ENCODE results near the gene ZBTB5.

The ZBTB5 gene

GRCh38 chr9:37433867-37434371 is 31.3 kb downstream of the ZBTB5 start:
- H3K4me2 ChIP-seq (ENCODE audit: insufficient read depth, low read length): no peak overlapping the region
- no peak overlapping the region for H3K9ac ChIP-seq (ENCODE audit: low read depth, low read length)
- no peak overlapping the region for H3K27ac ChIP-seq (ENCODE audit: low read length)

GRCh38 chr9:37432020-37432419 is 33.2 kb downstream of the ZBTB5 start:
- no peaks in the 10 kb centered on the region for H3K4me1 ChIP-seq (ENCODE audit: insufficient read depth, low read length)
- no peaks in the 10 kb centered on the region; the same call in 1 of the 2 replicates for H4K20me1 ChIP-seq (ENCODE audit: insufficient read depth, low read length)

More at GRCh38 chr9:37433867-37434371, 31.3 kb downstream of the ZBTB5 start:
- ATAC-seq (ENCODE audit: insufficient read depth, low read depth) (no peak), DNase-seq (no peak)
- Histone ChIP-seq H3K27me3 (ENCODE audit: insufficient read depth, low read length, poor library complexity) (no peaks in the 10 kb centered on the region), H3K36me3 (ENCODE audit: insufficient read depth, low read length) (peaks cover 81% of the 10 kb centered on the region), H4K20me1 (ENCODE audit: insufficient read depth, low read length) (no peaks in the 10 kb centered on the region; the same call in 1 of the 2 replicates), H3K79me2 (ENCODE audit: insufficient read depth, low read length) (peaks cover 5% of the 10 kb centered on the region; the same call in 1 of the 2 replicates), H3K4me1 (ENCODE audit: insufficient read depth, low read length) (no peaks in the 10 kb centered on the region), H2AFZ (ENCODE audit: low read depth, low read length) (no peak overlapping the region), H3K9me3 (ENCODE audit: insufficient read depth, low read length, severe bottlenecking) (no peaks in the 10 kb centered on the region), H3K4me3 (ENCODE audit: low read depth in 1 of 2, low read length in 2 of 2) (no peak overlapping the region)
- no peak for TF ChIP-seq EZH2 (IDR thresholded peaks at IDR 0.05; ENCODE audit: borderline replicate concordance, low read depth, low read length, severe bottlenecking)
- no peak for TF ChIP-seq CTCF (IDR thresholded peaks at IDR 0.05; ENCODE audit: borderline replicate concordance, extremely low read depth, low read length, poor library complexity, severe bottlenecking)

GRCh38 chr9:37430841-37431597 is 34.2 kb downstream of the ZBTB5 start:
- H3K4me2 ChIP-seq (ENCODE audit: insufficient read depth, low read length): no peak overlapping the region
- H2AFZ ChIP-seq (ENCODE audit: low read depth, low read length): no peak overlapping the region
- no peak overlapping the region for H3K9ac ChIP-seq (ENCODE audit: low read depth, low read length)
- no peaks in the 10 kb centered on the region; the same call in 1 of the 2 replicates for H4K20me1 ChIP-seq (ENCODE audit: insufficient read depth, low read length)
- H3K9me3 ChIP-seq (ENCODE audit: insufficient read depth, low read length, severe bottlenecking): no peaks in the 10 kb centered on the region
- no peaks in the 10 kb centered on the region for H3K27me3 ChIP-seq (ENCODE audit: insufficient read depth, low read length, poor library complexity)
- DNase-seq (no peak), ATAC-seq (ENCODE audit: insufficient read depth, low read depth) (peak; percentile 11; the same call in 1 of the 3 replicates)
- H3K36me3 ChIP-seq (ENCODE audit: insufficient read depth, low read length): peaks cover 78% of the 10 kb centered on the region
- no peaks in the 10 kb centered on the region for H3K4me1 ChIP-seq (ENCODE audit: insufficient read depth, low read length)
- H3K4me3 ChIP-seq (ENCODE audit: low read depth in 1 of 2, low read length in 2 of 2): no peak overlapping the region
- TF ChIP-seq EZH2 (IDR thresholded peaks at IDR 0.05; ENCODE audit: borderline replicate concordance, low read depth, low read length, severe bottlenecking) (no peak), CTCF (IDR thresholded peaks at IDR 0.05; ENCODE audit: borderline replicate concordance, extremely low read depth, low read length, poor library complexity, severe bottlenecking) (no peak)
- H3K27ac ChIP-seq (ENCODE audit: low read length): no peak overlapping the region
- no peaks in the 10 kb centered on the region for H3K79me2 ChIP-seq (ENCODE audit: insufficient read depth, low read length)

More at GRCh38 chr9:37432020-37432419, 33.2 kb downstream of the ZBTB5 start:
- no peak overlapping the region for H3K4me2 ChIP-seq (ENCODE audit: insufficient read depth, low read length)
- H3K9me3 ChIP-seq (ENCODE audit: insufficient read depth, low read length, severe bottlenecking): no peaks in the 10 kb centered on the region
- DNase-seq (no peak), ATAC-seq (ENCODE audit: insufficient read depth, low read depth) (no peak)
- no peaks in the 10 kb centered on the region for H3K79me2 ChIP-seq (ENCODE audit: insufficient read depth, low read length)
- TF ChIP-seq EZH2 (IDR thresholded peaks at IDR 0.05; ENCODE audit: borderline replicate concordance, low read depth, low read length, severe bottlenecking): no peak
- no peak for TF ChIP-seq CTCF (IDR thresholded peaks at IDR 0.05; ENCODE audit: borderline replicate concordance, extremely low read depth, low read length, poor library complexity, severe bottlenecking)
- no peak overlapping the region for H3K9ac ChIP-seq (ENCODE audit: low read depth, low read length)
- H3K4me3 ChIP-seq (ENCODE audit: low read depth in 1 of 2, low read length in 2 of 2): no peak overlapping the region
- no peaks in the 10 kb centered on the region for H3K27me3 ChIP-seq (ENCODE audit: insufficient read depth, low read length, poor library complexity)
- H3K36me3 ChIP-seq (ENCODE audit: insufficient read depth, low read length): peaks cover 80% of the 10 kb centered on the region
- H2AFZ ChIP-seq (ENCODE audit: low read depth, low read length): no peak overlapping the region
- H3K27ac ChIP-seq (ENCODE audit: low read length): no peak overlapping the region

Measured in DND-41 (cell line).